Jurkat, Clone E6-1 (cell line): ENCODE data around the gene ZNF813.

ENCODE experiments used
- DNase-seq: peaks from one replicate; pipeline ENCODE4 v3.0.0-alpha.2; 2011; ENCODE audit warnings: low read depth, low spot score
- H3K4me3 ChIP-seq: 2 replicates; pipeline ENCODE4 v1.5.1; 2011; ENCODE audit warnings: mild to moderate bottlenecking, low read length, control low read depth, moderate library complexity

Gene ZNF813

DNA sequence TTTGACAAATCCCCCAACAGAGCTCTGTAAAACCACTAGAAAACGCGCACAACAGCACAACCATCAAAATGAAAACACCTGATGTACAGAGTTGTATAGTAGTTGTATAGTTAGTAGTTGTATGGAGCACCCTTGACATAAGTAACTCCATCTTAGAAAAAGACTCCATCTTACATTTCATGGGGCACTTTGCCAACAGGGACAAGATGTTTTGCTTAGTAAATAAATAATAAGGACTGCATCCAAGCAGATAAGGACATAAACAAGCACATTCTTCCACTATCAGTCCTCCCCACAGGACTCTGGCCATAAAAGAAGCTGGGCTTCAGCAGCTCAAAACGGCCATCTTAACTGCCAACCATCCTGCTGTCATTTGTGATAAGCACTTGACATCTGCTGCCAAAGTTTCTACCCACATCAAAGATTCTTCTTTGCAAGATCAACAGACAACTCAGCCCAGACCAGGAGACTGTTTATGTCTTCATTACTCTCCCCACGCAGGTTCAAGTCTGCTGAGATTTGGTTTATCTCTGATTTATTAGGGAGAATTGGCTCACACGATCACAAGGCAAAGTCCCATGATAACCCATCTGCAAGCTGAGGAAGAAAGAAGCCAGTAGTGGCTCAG, 49.7 kb downstream of the ZNF813 start:
- peak; percentile 62 for DNase-seq

DNA sequence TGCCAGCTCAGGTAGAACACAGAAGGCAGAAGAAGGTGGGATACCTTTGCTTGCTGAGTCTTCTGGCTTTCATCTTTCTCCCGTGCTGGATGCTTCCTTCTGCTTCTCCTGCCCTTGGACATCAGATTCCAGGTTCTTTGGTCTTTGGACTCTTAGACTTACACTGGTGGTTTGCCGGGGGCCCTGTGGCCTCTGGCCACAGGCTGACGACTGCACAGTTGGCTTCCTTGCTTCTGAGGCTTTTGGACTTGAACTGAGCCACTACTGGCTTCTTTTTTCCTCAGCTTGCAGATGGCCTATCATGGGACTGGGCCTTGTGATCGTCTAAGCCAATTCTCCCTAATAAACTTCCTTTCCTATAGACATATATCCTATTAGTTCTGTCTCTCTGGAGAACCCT, 50.6 kb downstream of the ZNF813 start:
- H3K4me3 ChIP-seq = no peak overlapping the region
- DNase-seq = no peak

More for the DNA sequence above, 49.7 kb downstream of the ZNF813 start:
- no peak overlapping the region for H3K4me3 ChIP-seq

- no peak for DNase-seq
- no peak overlapping the region for H3K4me3 ChIP-seq
Measured at GRCh38 chr19:53518716-53519115, 51.2 kb downstream of the ZNF813 start.

- H3K4me3 ChIP-seq = no peak overlapping the region
- no peak for DNase-seq
Measured at GRCh38 chr19:53519446-53519845, 51.9 kb downstream of the ZNF813 start.

DNA sequence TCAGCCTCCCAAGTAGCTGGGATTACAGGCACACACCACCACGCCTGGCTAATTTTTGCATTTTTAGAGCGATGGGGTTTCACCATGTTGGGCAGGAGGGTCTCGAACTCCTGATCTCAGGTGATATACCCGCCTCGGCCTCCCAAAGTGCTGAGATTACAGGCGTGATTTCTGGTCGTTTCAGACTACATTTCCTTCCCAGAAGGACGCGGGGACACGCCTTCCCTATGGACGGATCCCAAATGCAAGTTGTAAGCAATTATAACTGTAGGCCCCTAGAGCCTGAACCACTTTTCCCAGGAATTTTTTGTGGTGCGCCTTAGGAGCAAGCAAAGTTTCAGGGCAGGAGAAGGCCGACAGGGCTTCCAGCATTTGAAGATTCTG, 52.6 kb downstream of the ZNF813 start:
- peak overlapping the region; percentile 90 for H3K4me3 ChIP-seq
- DNase-seq = no peak

- peak; percentile 96 for DNase-seq
- H3K4me3 ChIP-seq = peak overlapping the region; percentile 90
Measured at GRCh38 chr19:53520547-53521372, 53.2 kb downstream of the ZNF813 start.

DNA sequence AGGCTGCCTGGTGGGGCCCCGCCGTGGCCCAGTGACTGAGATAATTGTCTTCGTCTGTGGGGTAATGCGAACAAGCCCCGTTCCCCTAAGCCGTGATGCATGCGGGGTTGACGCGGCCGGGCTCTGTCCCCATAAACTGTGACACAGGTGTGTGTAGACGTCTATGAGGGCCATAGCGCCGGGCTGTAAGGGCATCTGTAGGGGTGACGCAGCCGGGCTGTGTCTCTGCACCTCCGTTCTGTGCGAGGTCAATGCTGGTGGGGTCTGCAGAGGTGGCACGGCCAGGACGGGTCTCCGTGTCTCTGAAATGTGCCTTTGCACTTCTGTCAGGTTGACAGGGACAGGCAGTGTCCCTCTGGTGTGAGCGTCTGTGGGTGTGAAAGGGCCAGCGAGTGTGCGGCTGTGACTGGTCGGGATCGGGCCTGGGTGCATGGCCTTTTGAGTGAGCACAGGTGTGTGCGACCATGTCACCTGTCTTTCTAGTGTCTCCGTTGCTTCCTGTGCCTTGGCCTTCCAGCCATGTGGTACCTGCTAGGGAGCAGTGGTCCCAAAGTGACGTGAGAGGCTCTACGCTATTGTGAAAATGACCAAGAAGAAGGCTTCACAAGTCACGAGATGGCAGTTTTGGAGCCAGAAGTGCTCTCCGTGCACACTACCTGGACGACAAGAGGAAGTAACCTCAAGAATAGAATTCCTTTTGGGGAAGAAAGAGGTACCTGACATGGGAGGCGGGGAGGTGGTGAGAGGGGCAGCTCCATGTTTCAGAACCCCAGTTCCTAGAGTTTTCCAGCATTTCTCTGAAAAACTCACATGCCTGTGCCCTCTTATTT, 54.1 kb downstream of the ZNF813 start:
- H3K4me3 ChIP-seq = peak overlapping the region; percentile 90
- DNase-seq = no peak

DNA sequence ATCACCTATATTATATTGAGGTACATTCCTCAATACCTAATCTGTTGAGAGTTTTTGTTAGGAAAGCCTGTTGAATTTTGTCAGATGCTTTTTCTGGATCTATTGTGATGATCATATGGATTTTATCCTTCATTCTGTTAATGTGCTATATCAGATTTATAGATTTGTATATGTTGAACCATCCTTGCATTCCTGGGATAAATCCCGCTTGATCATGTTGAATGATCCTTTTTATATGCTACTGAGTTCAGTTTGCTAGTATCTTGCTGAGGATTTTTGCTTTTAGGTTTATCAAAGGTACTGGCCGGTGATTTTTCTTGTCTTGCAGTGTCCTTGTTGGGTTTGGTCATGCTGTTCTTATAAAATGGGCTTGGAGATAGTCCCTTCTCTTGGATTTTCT, 58.4 kb downstream of the ZNF813 start:
- no peak for DNase-seq
- no peak overlapping the region for H3K4me3 ChIP-seq

- no peak for DNase-seq
- no peak overlapping the region for H3K4me3 ChIP-seq
Measured at GRCh38 chr19:53530622-53531021, 63.1 kb downstream of the ZNF813 start.

GRCh38 chr19:53531457-53531856, 63.9 kb downstream of the ZNF813 start:
- no peak for DNase-seq
- H3K4me3 ChIP-seq = no peak overlapping the region

- H3K4me3 ChIP-seq = no peak overlapping the region
- no peak for DNase-seq
Measured at GRCh38 chr19:53532362-53532761, 64.8 kb downstream of the ZNF813 start.

DNA sequence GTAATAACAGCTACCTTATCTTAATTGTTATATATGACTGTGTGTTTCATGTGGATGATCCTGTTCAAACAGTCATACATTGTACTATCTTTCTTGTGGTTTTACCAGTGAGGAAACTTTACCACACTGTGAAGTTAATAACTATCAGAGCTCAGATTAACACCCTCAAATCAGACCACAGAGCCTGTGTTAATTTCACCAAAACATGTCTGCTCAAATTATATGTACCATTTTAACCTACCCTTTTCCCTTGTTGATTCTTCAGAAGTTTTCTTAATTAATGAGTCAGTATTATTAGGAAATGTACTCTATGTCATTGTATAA, 68.7 kb downstream of the ZNF813 start:
- no peak overlapping the region for H3K4me3 ChIP-seq
- DNase-seq = peak; percentile 57

GRCh38 chr19:53537121-53537520, 69.6 kb downstream of the ZNF813 start:
- no peak for DNase-seq
- peak overlapping the region; percentile 65 for H3K4me3 ChIP-seq

- peak; percentile 64 for DNase-seq
Measured at GRCh38 chr19:53537521-53538377, 70.2 kb downstream of the ZNF813 start, which contains the start of gene ZNF331. Gene ZNF331, plus strand, starts transcription at chr19:53538145. Its CDS starts 31,232 bp downstream, at chr19:53569377.

GRCh38 chr19:53538378-53539109, 71.0 kb downstream of the ZNF813 start:
- peak overlapping the region; percentile 65 for H3K4me3 ChIP-seq
- DNase-seq = no peak

More at GRCh38 chr19:53537521-53538377, 70.2 kb downstream of the ZNF813 start, which contains the start of gene ZNF331:
- peak within 1 kb of the TSS; percentile 65 for H3K4me3 ChIP-seq

GRCh38 chr19:53540091-53540490, 72.6 kb downstream of the ZNF813 start:
- no peak for DNase-seq
- H3K4me3 ChIP-seq = no peak overlapping the region

DNA sequence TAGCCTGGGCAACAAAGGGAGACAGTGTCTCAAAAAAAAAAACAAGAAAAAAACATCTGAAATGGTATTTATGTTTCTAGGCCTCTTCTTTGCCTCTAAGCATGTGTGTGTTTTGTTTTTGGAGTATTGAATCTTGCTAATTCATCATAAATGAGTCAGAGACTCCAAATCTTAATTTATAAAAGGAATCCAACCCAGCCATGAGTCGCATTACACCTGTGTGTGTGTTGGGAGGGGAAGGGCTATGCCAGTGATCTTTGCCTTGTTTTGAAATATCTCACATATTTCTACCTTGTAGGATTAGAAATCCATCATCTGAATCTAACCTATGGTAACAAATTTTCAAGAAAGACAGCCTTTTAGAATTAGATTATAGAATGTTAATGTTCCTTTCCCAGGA, 74.4 kb downstream of the ZNF813 start:
- no peak for DNase-seq
- H3K4me3 ChIP-seq = no peak overlapping the region
